RWPE1 (cell line): ENCODE data around the gene BSN.

ENCODE experiments used
- CTCF ChIA-PET: fragments of 350-600 bp; sonication (Branson Sonifier 250); formaldehyde crosslinking; extraction: SDS; loops from one replicate; lab custom pipeline; 2021; lab: Yijun Ruan, JAX
- POLR2A ChIA-PET: fragments of 400-600 bp; formaldehyde crosslinking; extraction: SDS; loops from one replicate; lab custom pipeline; 2020; ENCODE audit warnings: antibody characterized with exemption; ENCODE audit not compliant: low non-redundant PET; lab: Yijun Ruan, JAX
- DNase-seq: peaks from one replicate; pipeline ENCODE4 v3.0.0; 2012; ENCODE audit warnings: low spot score
- H3K27ac ChIP-seq: fragments of 450-650 bp; 2 replicates; pipeline ENCODE4 v1.5.1; 2017
- TF ChIP-seq, protein P1 (sequence below): fragments of 450-650 bp; conservative IDR thresholded peaks from 2 replicates; pipeline ENCODE4 v1.5.1; 2017; ENCODE audit warnings: low read depth, mild to moderate bottlenecking

Gene BSN

DNA sequence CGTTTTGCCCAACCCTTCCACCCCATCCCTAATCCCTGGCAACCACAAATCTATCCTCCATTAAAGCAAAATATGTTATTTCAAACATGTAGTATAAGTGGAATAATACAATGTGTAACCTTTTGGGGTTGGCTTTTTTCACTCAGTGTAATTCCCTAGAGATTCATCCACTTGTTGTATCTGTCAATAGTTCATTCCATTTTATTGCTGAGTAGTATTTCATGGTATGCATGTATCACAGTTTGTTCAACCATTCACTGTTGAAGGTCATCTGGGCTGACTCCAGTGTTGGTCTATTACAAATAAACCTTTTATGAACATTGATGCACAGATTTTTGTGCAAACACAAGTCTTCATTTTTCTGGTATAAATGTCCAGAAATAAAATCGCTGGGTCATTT lies 38.8 kb downstream of the BSN start:
- TF ChIP-seq, protein P1, sequence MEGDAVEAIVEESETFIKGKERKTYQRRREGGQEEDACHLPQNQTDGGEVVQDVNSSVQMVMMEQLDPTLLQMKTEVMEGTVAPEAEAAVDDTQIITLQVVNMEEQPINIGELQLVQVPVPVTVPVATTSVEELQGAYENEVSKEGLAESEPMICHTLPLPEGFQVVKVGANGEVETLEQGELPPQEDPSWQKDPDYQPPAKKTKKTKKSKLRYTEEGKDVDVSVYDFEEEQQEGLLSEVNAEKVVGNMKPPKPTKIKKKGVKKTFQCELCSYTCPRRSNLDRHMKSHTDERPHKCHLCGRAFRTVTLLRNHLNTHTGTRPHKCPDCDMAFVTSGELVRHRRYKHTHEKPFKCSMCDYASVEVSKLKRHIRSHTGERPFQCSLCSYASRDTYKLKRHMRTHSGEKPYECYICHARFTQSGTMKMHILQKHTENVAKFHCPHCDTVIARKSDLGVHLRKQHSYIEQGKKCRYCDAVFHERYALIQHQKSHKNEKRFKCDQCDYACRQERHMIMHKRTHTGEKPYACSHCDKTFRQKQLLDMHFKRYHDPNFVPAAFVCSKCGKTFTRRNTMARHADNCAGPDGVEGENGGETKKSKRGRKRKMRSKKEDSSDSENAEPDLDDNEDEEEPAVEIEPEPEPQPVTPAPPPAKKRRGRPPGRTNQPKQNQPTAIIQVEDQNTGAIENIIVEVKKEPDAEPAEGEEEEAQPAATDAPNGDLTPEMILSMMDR, result no peak

DNA sequence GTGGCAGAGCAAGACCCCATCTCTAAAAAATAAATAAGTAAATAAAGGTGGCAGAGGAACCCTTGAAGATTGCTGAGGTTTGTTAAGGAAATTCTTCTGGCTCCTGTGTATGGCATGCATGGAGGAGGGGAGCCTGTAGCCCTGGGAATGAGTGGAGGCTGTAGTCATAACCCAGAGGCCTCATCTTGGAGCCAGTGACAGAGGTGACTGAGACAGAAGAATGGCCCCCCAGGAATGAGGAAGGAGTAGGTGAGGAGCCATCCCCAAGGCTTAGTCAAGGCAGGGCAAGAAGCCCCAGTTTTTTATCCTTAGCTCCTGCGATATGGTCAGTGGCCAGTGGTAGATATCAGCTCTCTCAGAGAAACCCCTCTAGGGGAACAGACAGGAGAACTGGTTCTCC lies 46.5 kb downstream of the BSN start:
- POLR2A ChIA-PET, result no interaction called here
- CTCF ChIA-PET, result interaction anchor here (0.6 to 0.7 kb wide), 2 partner anchors 71 to 247 kb away, joined by 3 to 5 read pairs; no protein-coding TSS in a partner anchor
- no peak overlapping the region for H3K27ac ChIP-seq
- no peak for DNase-seq
- TF ChIP-seq, protein P1, result no peak

More for the DNA sequence above, 38.8 kb downstream of the BSN start:
- no peak for DNase-seq
- CTCF ChIA-PET, result interaction anchor here (0.6 kb wide), 1 partner anchor 32 kb away, joined by 3 read pairs; no protein-coding TSS in a partner anchor
- no peak overlapping the region for H3K27ac ChIP-seq
- POLR2A ChIA-PET, result no interaction called here

GRCh38 chr3:49601358-49602048 lies 47.2 kb downstream of the BSN start:
- TF ChIP-seq, protein P1, result no peak
- ChIA-PET CTCF (interaction anchor here (0.6 kb wide), 2 partner anchors 70 to 108 kb away, joined by 3 to 4 read pairs; no protein-coding TSS in a partner anchor), POLR2A (no interaction called here)
- no peak overlapping the region for H3K27ac ChIP-seq
- DNase-seq, result no peak

DNA sequence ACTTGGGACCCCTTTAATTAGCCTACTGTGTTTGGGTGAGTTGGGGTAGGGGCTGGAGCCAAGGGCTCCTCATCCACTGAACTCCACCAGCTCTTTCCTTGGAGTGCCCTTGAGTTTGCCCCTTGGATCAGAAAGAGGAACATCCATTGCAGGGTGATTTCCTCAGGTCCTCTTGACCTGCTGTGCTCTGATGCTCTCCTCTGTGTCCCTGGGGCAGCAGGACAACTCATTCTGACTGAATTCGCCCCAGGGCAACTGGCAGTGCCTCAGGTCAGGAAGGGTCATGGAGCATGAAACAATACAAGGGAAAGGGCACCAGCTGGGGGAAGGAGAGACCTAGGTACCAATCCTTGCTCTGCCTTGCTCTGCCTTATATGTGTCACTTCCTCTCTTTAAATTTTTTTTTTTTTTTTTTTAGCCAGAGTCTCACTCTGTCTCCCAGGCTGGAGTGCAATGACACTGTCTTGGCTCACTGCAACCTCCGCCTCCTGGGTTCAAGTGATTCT lies 47.8 kb downstream of the BSN start:
- ChIA-PET POLR2A (no interaction called here), CTCF (interaction anchor here (0.6 to 1.2 kb wide), 2 partner anchors 14 to 108 kb away, joined by 3 to 4 read pairs; no protein-coding TSS in a partner anchor)
- no peak for DNase-seq
- H3K27ac ChIP-seq, result peak overlapping the region; percentile 53; the same call in 1 of the 2 replicates
- TF ChIP-seq, protein P1, result no peak

- ChIA-PET POLR2A (no interaction called here), CTCF (interaction anchor here (1.2 kb wide), 1 partner anchor 13 kb away, joined by 3 read pairs; no protein-coding TSS in a partner anchor)
- TF ChIP-seq, protein P1, result no peak
- peak; percentile 32 for DNase-seq
- H3K27ac ChIP-seq, result peak overlapping the region; percentile 53
These were observed 48.7 kb downstream of the BSN start for GRCh38 chr3:49602877-49603411.

GRCh38 chr3:49606427-49606826 lies 52.1 kb downstream of the BSN start:
- no peak for DNase-seq
- TF ChIP-seq, protein P1, result no peak
- ChIA-PET CTCF (no interaction called here), POLR2A (no interaction called here)
- H3K27ac ChIP-seq, result peak overlapping the region; percentile 76
